Measurements from ENCODE around the gene MARVELD1. TPM values are rescaled to one million over a fixed set of nuclear protein-coding genes. Genes with fewer than 3 reads are reported as not detected.

MARVELD1 gene
- total and polyA plus RNA-seq, 2 of the 8 experiments (the other 6 are each of a cell fraction or from before 2014, with no cell fraction given): 28.1 to 37.3 TPM

DNA sequence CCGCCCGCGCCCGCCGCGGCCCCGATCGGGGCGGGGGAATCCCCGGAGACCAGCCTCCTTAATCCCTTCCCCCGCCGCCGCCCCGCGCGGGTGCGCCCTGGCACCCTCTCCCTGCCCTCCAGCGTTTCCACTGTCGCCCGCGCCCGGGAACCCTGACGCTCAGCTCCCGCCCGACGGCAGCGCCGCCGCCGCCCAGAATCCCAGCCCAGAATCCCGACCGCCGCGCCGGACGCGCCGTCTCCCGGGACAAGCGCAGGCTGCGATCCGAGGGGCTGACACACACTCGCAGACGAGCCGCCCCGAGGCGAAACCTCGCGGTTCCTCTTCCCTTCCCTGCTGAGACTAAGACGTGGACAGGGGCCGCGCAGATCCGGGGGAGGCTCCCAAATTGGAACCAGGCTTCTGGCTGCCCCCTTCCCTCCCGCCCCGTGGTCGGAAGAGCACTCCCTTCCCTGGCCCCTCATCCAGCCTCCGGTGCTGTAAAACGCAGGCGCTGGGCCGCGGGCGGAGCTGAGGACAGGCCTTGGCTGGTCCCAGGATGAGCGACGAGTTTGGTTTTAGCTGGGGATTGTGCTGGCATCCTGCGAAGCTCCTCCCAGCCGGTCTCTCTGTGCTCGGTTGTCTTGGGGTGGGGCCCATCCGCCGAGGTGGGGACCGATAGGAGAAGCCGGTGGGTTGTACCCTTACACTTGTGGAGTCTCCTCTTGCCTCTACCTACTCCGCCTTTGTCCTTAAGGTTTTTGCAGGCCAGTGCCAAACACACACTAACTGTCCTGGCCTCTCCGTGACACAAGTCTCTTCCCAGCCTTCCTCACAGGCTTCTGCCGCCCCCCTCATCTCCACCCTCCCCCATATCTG is 1.1 kb downstream of the MARVELD1 start:
- CTCF ChIA-PET (ENCODE audit: partially characterized antibody): interaction anchor here (0.7 to 20.9 kb wide), 7 partner anchors 9 to 327 kb away, joined by 3 to 773 read pairs (median 9); partner anchors contain the start of genes AVPI1 and ZFYVE27
- Histone ChIP-seq H3K79me1 (ENCODE audit: low read depth, low read length) (0 out of 2 replicates have a peak, but pooled peaks cover 2% of the 10 kb centered on the region), H3K79me2 (ENCODE audit: control insufficient read depth in 1 of 2, insufficient read depth in 2 of 2, low read length in 2 of 2) (peaks cover 0 to 5% of the 10 kb centered on the region in 2 experiments; a peak in 1 of 4 replicates), H2BK5ac (ENCODE audit: low read depth, low read length) (peak overlapping the region; percentile 95), H3K4ac (replicated peaks; ENCODE audit: insufficient read length, low read depth, low read length) (peak overlapping the region; percentile 44), H3K9ac (replicated peaks in 1 of 4; ENCODE audit: extremely low read depth in 1 of 4, low read depth in 3 of 4, low read length in 3 of 4) (peak overlapping the region; percentile 49 to 90 (median 84)), H2BK20ac (ENCODE audit: low read length) (0 out of 2 replicates have a peak overlapping the region, but pooled peaks have one; percentile 72), H3K36me3 (ENCODE audit: control insufficient read depth in 2 of 4, insufficient read depth in 4 of 4, low read length in 3 of 4) (peaks cover 0 to 16% (median 4%) of the 10 kb centered on the region in 4 experiments; a peak in 3 of 8 replicates), H3K56ac (replicated peaks; ENCODE audit: insufficient read length, low read depth, low read length) (peak overlapping the region; percentile 55), H3K23ac (ENCODE audit: insufficient read length) (no peak overlapping the region), H2BK120ac (replicated peaks; ENCODE audit: low read depth, low read length) (no peak overlapping the region), H3K23me2 (ENCODE audit: low read depth, low read length) (peaks cover 16% of the 10 kb centered on the region), H2BK15ac (ENCODE audit: low read length) (peak overlapping the region; percentile 97), H4K20me1 (replicated peaks in 1 of 2; ENCODE audit: control insufficient read depth in 1 of 2, insufficient read depth in 2 of 2, low read length in 2 of 2) (no peaks in the 10 kb centered on the region), H4K5ac (ENCODE audit: insufficient read length, low read depth, low read length) (peak overlapping the region; percentile 58), H3K27ac (ENCODE audit: low read depth, low read length) (peak overlapping the region; percentile 77; the same call in 1 of the 2 replicates), H2AFZ (ENCODE audit: low read length) (peak overlapping the region; percentile 90; the same call in 1 of the 2 replicates), H3K4me2 (ENCODE audit: insufficient read depth in 1 of 2, low read depth in 2 of 2, low read length in 2 of 2) (peak overlapping the region; percentile 74 to 97), H3K27me3 (replicated peaks in 1 of 4; ENCODE audit: control insufficient read depth in 3 of 4, extremely low read depth in 1 of 4, insufficient read depth in 3 of 4, low read length in 3 of 4) (no peaks in the 10 kb centered on the region), H3K4me3 (ENCODE audit: extremely low read depth in 1 of 4, insufficient read depth in 2 of 4, low read depth in 3 of 4, low read length in 4 of 4) (peak overlapping the region; percentile 47 to 78 (median 66)), H3K14ac (ENCODE audit: insufficient read length) (no peak overlapping the region), H4K91ac (replicated peaks; ENCODE audit: insufficient read length, low read length) (peak overlapping the region; percentile 62), H2BK12ac (ENCODE audit: low read depth, low read length) (peak overlapping the region; percentile 94; the same call in 1 of the 2 replicates), H2AK5ac (ENCODE audit: low read depth, low read length) (no peak overlapping the region), H4K8ac (ENCODE audit: extremely low read depth, insufficient read depth, low read length) (peak overlapping the region; percentile 90; the same call in 1 of the 2 replicates), H3K4me1 (replicated peaks in 1 of 4; ENCODE audit: control insufficient read depth in 3 of 4, insufficient read depth in 4 of 4, low read length in 3 of 4) (peaks cover 5 to 20% (median 13%) of the 10 kb centered on the region in 4 experiments), H3K9me3 (ENCODE audit: insufficient read depth in 2 of 2, low read depth in 1 of 2, low read length in 1 of 2) (no peaks in the 10 kb centered on the region), H3K18ac (ENCODE audit: extremely low read depth, low read length) (peak overlapping the region; percentile 98)
- WGBS, 2 experiments (ENCODE audit: extremely low coverage in 1 of 2, insufficient coverage in 1 of 2, insufficient read length in 1 of 2, insufficient replicate concordance in 2 of 2, low coverage in 1 of 2, low lambda C conversion rate in 2 of 2, missing lambda C conversion rate in 1 of 2): 2% methylated on average over 17 of the region's 74 CpGs; no CpG with 5 or more reads in 1 of the 2 experiments
- peak in 1 of 2 experiments; percentile 84 for DNase-seq (ENCODE audit: low read depth in 1 of 2, low spot score in 2 of 2)
- no peak for FAIRE-seq
- POLR2A ChIA-PET (ENCODE audit: partially characterized antibody): interaction anchor here (0.5 to 12.5 kb wide), 15 partner anchors 9 to 281 kb away, joined by 3 to 234 read pairs (median 5); partner anchors contain the start of genes AVPI1 and ZFYVE27
- TF ChIP-seq POLR2A (IDR thresholded peaks at IDR 0.05; ENCODE audit: control extremely low read depth in 1 of 2, low read depth in 2 of 2, low read length in 2 of 2) (peak in 1 of 2 experiments; percentile 49; a peak in 2 of 3 replicates), NANOG (IDR thresholded peaks at IDR 0.05; ENCODE audit: insufficient read depth, low read depth, low read length, poor library complexity, severe bottlenecking) (no peak), POU5F1 (IDR thresholded peaks at IDR 0.05; ENCODE audit: low read depth, low read length) (no peak), BACH1 (IDR thresholded peaks at IDR 0.05; ENCODE audit: low read length) (no peak), CEBPB (IDR thresholded peaks at IDR 0.05; ENCODE audit: low read depth, low read length) (no peak), RNF2 (IDR thresholded peaks at IDR 0.05; ENCODE audit: borderline replicate concordance, low read depth, low read length, missing control alignments, poor library complexity, severe bottlenecking) (no peak), YY1 (IDR thresholded peaks at IDR 0.05; ENCODE audit: low read depth, low read length) (no peak), KDM1A (IDR thresholded peaks at IDR 0.05; ENCODE audit: borderline replicate concordance, low read length) (no peak)
